Lung microvascular endothelial cell (primary cell): ENCODE measurements around the gene ZNF566. TPM values are rescaled to one million over a fixed set of nuclear protein-coding genes. Genes with fewer than 3 reads are reported as not detected.
A peak's percentile ranks its signal among the peaks of the same experiment; 100 is the strongest.
"Not testable (repeated sequence)": the region's sequence is repeated elsewhere in the genome, so short reads cannot be mapped to it uniquely, and the experiment has no call there.

Experiments
- DNase-seq, 2 donors: peaks; one replicate each; pipeline versions ENCODE4 v3.0.0 to v3.0.0-alpha.2; 2010; ENCODE audit warnings: low read depth in 2 of 2
- total RNA-seq: library from RNA; depleted of rRNA; stranded (reverse); fragments of >200 nt; gene quantifications from 2 replicates; pipeline ENCODE4 v1.2.1, GENCODE V29; 2014

The ZNF566 gene
- total RNA-seq, result 5.4 and 9.7 TPM in 2 replicates

GRCh38 chr19:36489118-36489919 is at the start of gene ZNF566:
ZNF566 (minus strand) TSS chr19:36489561; CDS start chr19:36476557, 13,004 bp downstream.
- DNase-seq, result peak; percentile 97

- peak in 1 of 2 donors; percentile 17 for DNase-seq
Observed at GRCh38 chr19:36528921-36529518, 39.7 kb upstream of the ZNF566 start.

GRCh38 chr19:36528194-36528920 is 39.0 kb upstream of the ZNF566 start, which contains the start of gene ZNF260:
ZNF260 (minus strand) TSS chr19:36528271; CDS start chr19:36515238, 13,033 bp downstream.
- DNase-seq, result peak; percentile 98

GRCh38 chr19:36527873-36528193 is 38.5 kb upstream of the ZNF566 start:
- no peak for DNase-seq

GRCh38 chr19:36527341-36527740 is 38.0 kb upstream of the ZNF566 start:
- peak in 1 of 2 donors; percentile 15 for DNase-seq

- DNase-seq, result no peak
Observed at GRCh38 chr19:36526581-36526980, 37.2 kb upstream of the ZNF566 start.

GRCh38 chr19:36524617-36525016 is 35.3 kb upstream of the ZNF566 start:
- DNase-seq, result no peak

- no peak for DNase-seq
Observed at GRCh38 chr19:36514012-36514612, 24.8 kb upstream of the ZNF566 start.

GRCh38 chr19:36508325-36508724 is 19.0 kb upstream of the ZNF566 start:
- DNase-seq, result no peak

- DNase-seq, result no peak
Observed at GRCh38 chr19:36501973-36502372, 12.6 kb upstream of the ZNF566 start.

- no peak for DNase-seq
Observed at GRCh38 chr19:36497001-36497400, 7.6 kb upstream of the ZNF566 start.

GRCh38 chr19:36492689-36493453 is 3.5 kb upstream of the ZNF566 start:
- peak; percentile 59 to 72 for DNase-seq

GRCh38 chr19:36490846-36491245 is 1.5 kb upstream of the ZNF566 start:
- not testable (repeated sequence) for DNase-seq

GRCh38 chr19:36489920-36490415 is 607 bp upstream of the ZNF566 start:
- DNase-seq, result peak; percentile 92 to 93

GRCh38 chr19:36488846-36489117 is 579 bp downstream of the ZNF566 start:
- peak; percentile 23 to 40 for DNase-seq

GRCh38 chr19:36488118-36488845 is 1.1 kb downstream of the ZNF566 start:
- DNase-seq, result no peak

GRCh38 chr19:36483653-36484052 is 5.7 kb downstream of the ZNF566 start:
- DNase-seq, result no peak

- no peak for DNase-seq
Observed at GRCh38 chr19:36482876-36483275, 6.5 kb downstream of the ZNF566 start.

- no peak for DNase-seq
Observed at GRCh38 chr19:36460046-36460445, 29.3 kb downstream of the ZNF566 start.

- DNase-seq, result no peak
Observed at GRCh38 chr19:36456831-36457230, 32.5 kb downstream of the ZNF566 start.
